ENCODE measurements around the gene CDR2L.
"Not testable (repeated sequence)": the region's sequence is repeated elsewhere in the genome, so short reads cannot be mapped to it uniquely, and the experiment has no call there.

CDR2L gene

DNA sequence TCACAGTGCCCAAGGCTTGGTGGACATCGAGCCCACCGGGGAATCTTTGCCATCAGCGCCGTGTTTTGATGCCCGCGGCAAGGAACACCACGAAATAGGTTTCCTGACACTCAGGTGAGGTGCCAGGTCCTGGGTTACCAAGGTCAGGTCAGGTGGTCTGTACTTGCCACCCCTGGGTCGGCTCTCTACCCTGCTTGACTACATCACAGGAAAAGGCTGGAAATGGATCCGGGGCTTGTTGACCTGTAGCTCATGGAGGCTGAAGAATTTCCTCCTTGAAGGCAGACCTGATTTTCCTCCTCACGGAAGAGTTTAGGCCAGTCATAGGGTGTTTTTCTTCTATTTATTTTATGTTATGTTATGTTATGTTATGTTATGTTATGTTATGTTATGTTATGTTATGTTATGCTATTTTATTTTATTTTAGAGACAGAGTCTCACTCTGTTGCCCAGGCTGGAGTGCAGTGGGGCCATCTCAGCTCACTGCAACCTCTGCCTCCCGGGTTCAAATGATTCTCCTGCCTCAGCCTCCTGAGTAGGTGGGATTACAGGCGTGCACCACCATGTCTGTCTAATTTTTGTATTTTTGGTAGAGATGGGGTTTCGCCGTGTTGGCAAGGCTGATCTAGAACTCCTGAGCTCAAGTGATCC, 4.6 kb upstream of the CDR2L start:
- DNase-seq, result not testable (repeated sequence)

DNA sequence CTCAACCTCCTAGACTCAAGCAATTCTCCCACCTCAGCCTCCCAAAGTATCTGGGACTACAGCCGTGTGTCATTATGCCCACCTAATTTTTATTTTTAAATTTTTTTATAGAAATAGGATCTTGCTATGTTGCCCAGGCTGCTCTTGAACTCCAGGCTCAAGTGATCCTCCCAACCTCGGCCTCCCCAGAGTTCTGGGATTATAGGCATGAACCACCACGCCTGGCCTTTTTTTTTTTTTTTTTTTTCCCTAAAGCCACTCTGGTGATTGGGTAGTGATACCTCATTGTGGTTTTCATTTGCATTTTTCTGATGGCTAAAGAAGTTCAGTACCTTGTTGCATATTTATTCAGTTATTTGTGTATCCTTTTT, 1.2 kb upstream of the CDR2L start:
- no peak for DNase-seq

DNA sequence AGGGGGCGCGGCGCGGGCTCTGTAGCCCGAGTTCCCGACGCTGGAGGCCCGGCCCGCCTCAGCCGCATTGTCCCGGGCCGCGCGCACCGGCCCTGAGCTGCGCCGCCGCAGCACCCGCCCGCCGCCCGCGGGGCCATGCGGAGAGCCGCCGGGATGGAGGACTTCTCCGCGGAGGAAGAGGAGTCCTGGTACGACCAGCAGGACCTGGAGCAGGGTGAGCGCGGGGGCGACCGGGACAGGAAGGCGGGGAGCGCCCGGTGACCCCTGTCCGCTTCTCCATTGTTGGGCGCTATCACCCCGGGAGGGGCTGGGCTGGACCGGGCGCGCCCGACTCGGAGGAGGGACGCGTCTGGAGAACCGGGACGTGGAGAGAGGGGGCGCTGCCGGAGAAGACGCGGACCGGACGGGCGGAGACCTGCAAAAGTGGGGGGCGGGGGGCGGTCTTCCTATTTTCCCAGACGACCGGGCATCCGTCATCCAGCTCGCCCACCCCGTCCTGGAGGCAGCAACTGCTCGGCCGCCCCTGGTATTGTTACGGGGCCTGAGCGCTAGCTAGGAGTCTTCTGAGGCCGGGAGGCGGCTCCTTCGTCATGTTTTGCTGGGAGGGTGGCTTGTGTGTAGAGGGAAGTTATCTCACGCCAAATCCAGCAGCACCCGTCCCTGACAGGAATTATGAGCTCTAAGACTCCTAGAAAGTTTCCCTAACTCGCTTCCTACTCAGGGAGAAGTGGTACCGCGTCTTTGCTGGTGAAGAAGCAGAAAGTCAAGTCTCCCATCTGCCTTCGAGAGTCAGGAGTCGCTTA, 678 bp downstream of the CDR2L start:
- peak; percentile 22 for DNase-seq

DNA sequence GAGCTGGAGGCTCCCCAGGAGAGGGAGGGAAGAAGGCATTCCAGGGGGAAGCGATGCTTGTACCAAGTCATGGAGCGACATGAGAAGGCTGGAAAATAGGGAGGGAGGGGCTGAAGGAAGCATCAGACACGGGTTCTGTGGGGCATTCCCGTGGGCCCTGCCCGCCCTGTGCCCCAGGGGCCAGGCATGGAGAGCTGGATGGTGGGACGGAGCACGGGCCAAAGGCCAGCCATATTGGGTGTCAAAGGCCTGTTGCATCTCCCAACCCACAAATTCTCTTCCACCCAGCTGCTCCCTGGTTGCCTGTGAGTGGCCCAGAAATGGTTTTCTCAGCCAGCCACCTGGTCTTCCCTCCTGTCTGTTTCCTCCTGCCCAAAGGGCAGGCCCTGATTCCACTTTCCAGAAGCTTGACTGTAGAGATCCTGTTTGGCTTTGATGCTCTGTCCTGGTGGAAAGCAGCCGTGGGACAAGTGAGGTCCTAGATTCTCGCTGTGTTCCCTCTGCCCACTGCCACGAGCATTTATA, 3.2 kb downstream of the CDR2L start:
- no peak for DNase-seq

DNA sequence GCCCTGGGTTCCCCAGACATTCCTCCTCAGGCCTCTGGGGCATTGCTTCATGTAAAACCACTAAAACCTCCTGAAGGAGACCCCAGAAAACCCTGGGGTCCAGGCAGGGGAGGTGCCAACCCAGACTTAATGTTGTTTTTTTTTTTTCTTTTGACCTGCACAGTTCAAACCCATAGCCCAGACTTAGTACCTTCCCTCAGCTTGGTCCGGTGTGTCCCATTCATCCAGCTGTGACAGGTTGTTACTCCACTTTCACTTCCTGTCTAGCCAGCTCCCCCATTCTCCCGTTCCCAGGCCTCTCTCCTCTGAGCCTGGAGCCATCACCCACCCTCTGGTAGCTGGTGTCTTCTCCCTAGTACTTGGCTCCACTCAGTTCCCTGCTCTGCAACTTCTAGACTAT, 4.8 kb downstream of the CDR2L start:
- peak; percentile 12 for DNase-seq

DNA sequence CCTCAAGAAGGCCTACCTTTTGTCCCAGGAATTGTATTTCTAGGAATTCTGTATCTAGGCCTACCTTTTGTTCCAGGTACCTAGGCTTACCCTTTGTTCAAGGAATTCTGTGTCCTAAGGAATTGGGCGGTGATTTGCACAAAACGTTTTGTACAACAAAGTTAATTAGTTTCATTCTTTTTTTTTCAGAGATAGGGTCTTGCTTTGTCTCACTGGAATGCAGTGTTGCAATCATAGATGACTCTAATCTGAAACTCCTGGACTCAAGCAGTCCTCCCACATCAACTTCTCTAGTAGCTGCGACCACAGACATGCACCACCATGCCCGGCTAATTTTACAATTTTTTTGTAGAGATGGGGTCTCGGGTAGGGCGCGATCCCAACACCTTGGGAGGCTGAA, 7.0 kb downstream of the CDR2L start:
- peak; percentile 70 for DNase-seq

DNA sequence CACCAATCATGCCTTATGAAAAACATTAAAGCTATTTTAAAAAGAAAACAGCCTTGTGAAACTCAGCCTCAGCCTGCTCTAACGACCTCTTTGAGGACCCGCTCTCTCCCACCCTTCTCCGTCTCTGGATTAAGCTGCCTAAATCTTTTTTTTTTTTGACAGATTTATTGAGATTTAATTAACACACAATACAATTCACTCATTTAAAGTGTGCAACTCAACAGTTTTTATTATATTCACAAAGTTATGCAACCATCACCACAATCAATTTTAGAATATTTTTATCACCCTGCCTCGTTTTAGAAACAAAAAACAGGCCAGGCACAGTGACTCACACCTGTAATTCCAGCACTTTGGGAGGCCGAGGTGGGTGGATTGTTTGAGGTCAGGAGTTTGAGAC, 8.4 kb downstream of the CDR2L start:
- no peak for DNase-seq

DNA sequence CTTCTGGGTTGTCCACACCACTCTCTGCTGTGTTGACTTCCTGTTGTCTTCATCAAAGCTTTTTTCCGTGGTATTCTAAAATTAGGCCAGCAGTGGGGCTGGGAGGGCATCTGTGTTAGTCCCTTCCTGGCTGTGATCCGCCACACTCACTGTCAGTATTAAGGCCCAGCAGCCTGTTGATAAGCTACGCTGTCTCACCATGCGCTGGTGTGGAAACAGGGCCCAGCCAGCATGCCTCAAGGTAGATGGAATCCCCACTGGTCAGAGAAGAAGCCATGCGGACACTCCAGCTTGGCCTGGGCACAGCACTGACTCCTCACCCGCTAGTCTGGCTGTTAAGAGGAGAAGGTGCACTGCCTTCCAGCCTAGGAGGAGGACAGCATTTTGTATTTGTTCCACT, 11.4 kb downstream of the CDR2L start:
- DNase-seq, result peak; percentile 58

DNA sequence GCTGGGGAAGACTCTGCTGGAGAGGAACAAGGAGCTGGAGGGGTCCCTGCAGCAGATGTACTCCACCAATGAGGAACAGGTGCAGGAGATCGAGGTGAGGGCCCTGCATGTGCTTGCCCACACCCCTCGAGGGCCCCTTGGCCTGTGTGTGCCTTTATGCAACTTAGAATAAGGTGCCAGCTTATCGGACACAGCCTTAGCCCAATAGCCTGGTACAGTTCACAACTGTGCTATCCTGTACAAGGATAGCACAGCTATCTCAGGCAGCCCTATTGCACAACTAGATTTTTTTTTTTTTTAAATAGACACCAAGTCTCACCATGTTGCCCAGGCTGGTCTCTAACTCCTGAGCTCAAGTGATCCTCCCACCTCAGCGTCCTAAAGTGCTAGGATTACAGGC, 12.1 kb downstream of the CDR2L start:
- DNase-seq, result peak; percentile 16

DNA sequence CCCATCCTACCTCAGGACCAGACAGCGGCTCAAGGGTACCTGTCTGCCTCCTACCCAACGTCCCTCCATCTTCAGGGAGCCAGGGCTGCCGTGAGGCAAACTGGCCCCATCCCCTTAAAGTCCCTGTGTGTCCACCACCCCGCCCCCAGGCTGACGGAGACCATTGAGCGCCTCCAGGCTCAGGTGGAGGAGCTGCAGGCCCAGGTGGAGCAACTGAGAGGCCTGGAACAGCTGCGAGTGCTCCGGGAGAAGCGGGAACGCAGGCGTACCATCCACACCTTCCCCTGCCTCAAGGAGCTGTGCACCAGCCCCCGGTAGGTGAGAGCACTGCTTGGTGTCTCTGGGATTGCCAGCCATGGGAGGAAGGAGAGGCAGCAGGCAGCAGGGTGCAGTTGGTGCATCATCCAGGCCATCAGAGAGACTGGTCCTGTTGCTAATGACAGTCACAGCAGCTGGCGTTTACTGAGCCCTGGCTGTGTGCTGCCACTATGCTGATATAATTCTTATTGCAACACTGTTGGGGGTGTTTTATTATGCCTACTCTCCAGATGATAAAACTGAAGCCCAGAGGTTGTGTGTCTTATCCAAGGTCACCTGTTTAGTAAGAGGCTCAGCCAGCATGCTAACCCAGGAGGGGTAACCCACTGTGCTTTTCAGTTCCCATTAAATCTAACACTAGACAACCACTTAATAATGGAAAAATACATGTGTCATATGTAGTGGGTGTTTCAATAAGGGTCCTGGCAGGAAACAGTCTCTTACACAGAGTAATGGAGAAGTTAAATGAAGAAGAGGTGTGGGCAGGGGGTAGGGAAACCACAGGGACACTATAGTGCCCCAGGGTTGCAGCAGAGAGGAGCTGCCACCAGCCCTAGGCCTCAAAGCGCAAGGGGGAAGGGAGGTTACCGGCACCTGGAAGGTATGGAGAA, 14.7 kb downstream of the CDR2L start:
- peak; percentile 29 for DNase-seq

DNA sequence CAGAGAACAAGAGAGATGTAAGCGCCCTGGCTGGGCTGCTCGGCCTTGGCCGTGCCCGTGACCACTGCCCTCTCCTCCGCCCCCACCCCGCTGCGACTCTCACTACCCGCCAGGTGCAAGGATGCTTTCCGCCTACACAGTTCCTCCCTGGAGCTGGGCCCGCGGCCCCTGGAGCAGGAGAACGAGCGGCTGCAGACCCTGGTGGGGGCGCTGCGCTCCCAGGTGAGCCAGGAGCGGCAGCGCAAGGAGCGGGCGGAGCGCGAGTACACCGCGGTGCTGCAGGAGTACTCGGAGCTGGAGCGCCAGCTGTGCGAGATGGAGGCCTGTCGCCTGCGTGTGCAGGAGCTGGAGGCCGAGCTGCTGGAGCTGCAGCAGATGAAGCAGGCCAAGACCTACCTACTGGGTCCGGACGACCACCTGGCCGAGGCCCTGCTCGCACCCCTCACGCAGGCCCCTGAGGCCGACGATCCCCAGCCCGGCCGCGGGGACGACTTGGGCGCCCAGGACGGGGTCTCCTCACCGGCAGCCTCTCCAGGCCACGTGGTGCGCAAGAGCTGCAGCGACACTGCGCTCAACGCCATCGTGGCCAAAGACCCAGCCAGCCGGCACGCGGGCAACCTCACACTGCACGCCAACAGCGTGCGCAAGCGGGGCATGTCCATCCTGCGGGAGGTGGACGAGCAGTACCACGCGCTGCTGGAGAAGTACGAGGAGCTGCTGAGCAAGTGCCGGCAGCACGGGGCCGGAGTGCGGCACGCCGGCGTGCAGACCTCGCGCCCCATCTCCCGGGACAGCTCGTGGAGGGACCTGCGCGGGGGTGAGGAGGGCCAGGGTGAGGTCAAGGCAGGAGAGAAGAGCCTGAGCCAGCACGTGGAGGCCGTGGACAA, 15.9 kb downstream of the CDR2L start:
- DNase-seq, result no peak

DNA sequence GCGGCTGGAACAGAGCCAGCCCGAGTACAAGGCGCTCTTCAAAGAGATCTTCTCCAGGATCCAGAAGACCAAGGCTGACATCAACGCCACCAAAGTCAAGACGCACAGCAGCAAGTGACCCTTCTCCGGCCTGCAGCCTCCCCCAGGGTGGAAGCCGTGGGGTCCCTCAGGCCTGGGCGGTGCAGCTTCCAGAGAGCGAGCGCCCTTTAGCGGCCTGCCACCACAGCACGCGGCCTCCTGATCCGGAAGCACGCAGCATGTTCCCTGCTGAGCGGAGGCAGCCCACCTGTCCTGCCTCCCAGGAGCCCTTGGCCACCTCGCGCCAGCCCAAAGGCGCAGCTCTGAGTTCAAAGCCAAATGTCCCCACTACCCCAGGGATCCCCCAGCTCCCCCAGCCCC, 16.5 kb downstream of the CDR2L start:
- no peak for DNase-seq

DNA sequence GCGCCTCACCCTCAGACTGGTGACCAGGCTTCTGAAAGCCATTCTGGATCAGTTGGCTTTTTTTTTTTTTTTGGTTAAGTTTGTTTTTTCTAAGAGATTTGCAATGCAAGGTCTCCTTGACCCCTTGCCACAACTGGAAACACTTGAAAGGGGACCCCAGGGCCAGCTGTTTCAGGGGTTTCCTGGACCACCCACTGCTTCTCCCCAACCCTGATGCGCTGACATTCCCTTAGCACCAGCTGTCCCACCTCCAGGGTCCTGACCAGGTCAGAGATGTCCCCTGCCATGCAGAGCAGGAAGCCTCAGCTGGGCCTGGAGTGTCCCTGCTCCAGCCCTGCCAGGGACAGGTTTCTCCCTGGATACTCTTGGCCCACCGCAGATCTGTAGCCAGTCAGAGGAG, 16.9 kb downstream of the CDR2L start:
- no peak for DNase-seq

DNA sequence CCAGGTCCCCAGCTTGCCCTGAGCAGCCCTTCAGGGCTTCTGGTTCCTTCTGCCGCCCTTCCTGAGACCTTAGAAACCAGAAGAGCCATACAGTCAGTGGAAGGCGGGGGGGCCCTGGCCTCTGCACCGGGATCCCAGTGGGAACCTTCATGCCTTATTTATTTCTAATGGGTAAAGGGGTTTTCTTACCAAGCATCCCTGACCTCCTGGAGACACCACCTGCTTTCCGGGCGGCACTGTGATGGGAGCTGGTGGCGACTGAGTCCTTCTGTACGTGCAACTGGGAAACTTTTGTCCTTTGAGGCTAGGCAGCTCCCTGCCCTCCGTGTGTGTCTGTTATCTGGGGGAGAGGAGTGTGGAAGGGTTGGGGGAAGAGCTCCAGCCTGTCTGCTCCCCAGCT, 17.9 kb downstream of the CDR2L start:
- DNase-seq, result no peak

DNA sequence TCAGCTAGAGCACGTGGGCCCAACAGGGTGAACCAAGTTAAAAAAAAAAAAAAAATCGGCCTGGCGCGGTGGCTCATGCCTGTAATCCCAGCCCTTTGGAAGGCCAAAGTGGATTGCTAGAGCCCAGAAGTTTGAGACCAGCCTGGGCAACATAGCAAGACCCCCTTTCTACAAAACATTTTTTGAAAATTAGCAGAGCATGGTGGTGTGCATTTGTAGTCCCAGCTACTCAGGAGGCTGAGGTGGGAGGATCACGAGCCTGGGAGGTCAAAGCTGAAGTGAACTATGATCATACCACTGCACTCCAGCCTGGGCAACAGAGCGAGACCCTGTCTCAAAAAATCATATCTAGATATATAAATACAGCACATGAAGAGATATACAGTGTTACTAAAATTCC, 18.7 kb downstream of the CDR2L start:
- not testable (repeated sequence) for DNase-seq

DNA sequence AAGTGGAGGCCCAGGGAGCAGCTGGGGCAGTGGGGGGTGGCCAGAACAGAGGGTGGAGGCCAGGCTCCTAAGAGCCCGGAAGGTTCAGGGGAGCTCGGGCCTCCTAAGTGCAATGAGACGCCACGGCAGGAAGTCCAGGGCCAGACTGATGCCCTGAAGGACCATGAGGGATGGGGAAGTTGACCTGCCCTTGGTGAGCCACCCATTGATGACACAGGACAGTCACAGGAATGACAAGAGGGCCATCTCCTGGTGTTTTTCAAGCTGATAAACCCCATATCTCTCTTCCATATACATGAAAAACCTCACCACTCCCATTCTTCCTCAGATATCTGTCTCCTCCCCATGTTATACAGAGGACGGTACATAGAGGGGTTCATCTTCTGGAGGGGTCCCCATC, 19.2 kb downstream of the CDR2L start:
- DNase-seq, result peak; percentile 37

DNA sequence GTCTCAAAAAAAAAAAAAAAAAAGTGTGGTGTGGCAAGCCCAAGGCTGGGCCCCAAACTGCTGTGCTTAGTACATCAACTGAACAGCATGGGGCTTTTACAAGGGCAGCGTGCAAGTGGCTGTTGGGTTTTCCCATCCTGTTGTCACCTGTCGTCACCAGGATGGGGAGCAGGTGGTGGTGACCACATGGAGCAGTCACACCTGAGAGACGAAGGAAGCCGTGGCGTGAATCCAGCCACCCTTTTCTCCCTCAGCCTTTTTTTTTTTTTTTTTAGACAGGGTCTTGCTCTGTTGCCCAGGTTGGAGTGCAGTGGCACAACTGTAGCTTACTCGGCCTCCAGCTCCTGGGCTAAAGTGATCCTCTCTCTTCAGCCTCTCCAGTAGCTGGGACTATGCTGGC, 20.9 kb downstream of the CDR2L start:
- no peak for DNase-seq

DNA sequence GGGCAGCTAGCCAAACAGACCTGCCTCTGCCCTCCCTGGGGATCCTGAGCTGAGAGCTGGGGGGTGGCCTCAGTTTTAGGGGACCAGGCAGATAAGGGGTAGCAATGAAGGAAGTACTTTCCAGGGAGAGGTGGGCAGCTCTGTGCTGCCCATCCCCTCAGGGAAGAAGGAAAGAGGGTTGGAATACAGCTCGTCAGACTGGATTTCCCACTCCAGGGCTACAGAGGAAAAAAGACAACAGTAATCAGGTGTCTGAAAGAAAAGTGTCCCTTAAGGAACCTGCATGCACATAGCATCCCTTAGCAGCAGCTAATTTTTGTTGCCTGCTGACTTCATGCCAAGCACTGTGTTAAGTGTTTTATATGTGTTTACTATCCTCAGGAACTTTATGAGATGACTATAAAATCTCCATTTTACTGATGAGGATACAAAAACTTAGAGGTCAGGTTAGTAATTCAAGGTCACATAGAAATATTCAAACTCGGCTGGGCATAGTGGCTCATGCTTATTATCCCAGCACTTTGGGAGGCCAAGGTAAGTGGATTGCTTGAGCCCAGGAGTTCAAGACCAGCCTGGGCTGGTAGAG, 21.8 kb downstream of the CDR2L start:
- no peak for DNase-seq

DNA sequence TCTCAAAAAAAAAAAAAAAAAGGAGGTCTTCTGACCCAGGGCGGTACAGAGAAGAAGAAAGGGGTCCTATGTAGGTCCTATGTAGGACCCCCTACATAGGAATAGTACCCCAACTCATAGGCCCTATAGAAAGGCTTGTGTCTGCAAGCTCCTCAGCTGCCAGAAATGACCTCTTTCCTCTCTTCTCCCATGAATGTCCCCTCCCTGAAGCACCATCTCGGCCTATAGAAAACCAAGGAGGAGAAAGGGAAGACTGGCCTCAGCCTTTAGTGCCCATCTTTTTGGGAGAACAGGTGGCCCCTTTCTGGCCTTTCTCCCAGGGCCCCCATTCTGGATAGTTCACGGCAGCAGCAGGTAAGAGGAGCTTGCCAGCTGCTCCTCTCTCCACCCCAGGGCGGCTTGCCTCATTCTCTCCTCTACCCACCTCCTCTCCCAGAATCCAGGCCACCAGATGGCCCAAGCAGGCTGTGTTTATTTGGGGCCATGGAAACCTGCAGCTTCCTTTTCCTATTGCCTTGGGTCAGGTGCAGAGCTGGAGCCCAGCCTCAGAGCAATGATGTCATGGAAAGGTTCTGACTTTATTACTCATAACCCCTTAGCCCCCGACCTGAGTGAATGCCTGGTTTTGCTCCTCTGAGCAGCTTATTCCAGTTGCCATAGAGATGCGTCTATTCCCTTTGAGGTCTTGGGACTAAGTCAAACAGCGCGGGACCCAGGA, 23.4 kb downstream of the CDR2L start:
- peak; percentile 13 for DNase-seq

DNA sequence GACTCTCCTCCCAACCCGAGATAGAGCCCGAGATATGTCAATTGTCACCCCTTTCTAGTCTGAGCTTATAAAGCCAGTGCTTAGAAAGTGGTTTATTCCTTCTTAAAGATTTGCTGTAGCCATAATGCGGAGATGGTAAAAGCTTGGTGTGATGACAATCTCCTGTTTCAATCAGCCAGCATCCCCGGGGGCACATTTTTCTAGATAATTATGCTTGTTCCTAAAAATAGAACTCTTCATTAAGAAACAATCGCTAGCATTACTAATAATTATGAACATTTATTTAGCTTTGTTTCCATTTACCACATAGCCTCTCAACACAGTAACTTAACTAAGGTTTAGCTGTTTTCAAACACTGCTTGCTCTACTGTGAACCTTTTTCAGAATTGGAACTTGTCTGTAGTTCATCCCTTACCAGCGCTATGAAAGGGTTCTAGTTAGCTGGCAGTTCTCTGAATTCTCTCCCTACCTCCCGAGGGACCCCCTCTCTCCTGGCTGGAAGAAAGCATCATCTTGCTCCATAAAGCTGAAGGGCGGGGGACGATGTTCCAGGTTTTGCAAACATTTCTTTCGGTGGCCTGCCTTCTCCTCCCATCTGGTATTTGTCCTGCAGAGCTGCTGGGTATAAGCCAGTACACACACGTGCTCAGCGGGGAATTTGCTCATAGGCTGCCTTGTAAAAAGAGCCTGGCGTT, 24.1 kb downstream of the CDR2L start:
- no peak for DNase-seq

DNA sequence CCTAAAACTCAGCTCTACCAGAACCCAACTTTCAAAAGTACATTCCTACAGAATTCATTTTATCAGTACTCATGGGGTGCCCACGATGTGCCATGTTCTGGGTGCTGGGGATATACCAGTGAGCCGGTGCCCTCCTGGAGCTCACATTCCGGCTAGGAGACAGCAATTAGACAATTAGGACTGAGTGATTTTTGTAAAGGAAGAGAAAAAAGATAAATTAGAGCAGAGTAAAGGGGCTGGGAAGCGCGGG, 24.6 kb downstream of the CDR2L start:
- no peak for DNase-seq

All from MV-4-11 (cell line).